Activated CD4-positive, alpha-beta T cell treated with anti-CD3 and anti-CD28 coated beads, Interleukin-2, amount 50 U/mL, for 48 hours (primary cell): ENCODE data around the gene HAND1.

Source experiments
- DNase-seq, 2 experiments: peaks; one replicate each; pipeline ENCODE4 v3.0.0-alpha.2; 2020

HAND1 gene

GRCh38 chr5:154477382-154478223, 424 bp downstream of the HAND1 start:
- peak in 1 of 2 experiments; percentile 25 for DNase-seq

GRCh38 chr5:154476354-154477205, 1.4 kb downstream of the HAND1 start:
- DNase-seq, result peak in 1 of 2 experiments; percentile 24

DNA sequence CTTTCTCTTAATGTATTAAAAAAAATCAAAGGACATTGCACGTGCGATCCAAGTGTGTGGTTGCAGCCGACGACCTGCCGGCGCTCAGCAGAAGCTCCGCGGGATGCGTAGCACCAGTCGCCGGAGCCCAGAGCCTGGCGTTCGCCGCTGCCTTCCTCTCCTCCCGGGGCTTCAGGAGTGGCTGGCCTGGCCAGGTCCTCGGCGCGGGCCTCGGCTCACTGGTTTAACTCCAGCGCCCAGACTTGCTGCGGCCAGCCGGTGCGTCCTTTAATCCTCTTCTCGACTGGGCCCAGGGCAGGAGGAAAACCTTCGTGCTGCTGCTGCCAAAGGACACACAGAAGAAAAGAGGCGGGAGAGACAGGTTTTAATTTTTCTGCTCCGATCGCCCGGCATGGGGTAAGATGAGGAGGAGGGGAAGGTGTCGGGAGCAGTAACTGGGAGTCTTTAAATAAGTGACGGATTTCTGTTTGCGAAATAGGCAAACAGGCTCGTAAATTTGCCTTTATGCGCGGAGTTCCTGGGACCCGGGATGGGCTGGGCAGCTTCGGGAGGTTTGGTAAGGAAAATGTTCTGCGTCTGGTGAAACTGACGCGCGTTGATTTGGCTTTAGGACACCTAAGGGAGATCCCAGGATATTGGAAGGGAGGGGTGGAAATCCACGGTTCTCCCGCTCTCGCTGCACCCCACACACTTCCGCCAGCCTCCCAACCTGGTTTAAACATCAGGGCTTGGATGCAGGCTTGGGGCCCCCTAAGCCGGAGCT, 2.3 kb downstream of the HAND1 start:
- DNase-seq, result peak in 1 of 2 experiments; percentile 32

DNA sequence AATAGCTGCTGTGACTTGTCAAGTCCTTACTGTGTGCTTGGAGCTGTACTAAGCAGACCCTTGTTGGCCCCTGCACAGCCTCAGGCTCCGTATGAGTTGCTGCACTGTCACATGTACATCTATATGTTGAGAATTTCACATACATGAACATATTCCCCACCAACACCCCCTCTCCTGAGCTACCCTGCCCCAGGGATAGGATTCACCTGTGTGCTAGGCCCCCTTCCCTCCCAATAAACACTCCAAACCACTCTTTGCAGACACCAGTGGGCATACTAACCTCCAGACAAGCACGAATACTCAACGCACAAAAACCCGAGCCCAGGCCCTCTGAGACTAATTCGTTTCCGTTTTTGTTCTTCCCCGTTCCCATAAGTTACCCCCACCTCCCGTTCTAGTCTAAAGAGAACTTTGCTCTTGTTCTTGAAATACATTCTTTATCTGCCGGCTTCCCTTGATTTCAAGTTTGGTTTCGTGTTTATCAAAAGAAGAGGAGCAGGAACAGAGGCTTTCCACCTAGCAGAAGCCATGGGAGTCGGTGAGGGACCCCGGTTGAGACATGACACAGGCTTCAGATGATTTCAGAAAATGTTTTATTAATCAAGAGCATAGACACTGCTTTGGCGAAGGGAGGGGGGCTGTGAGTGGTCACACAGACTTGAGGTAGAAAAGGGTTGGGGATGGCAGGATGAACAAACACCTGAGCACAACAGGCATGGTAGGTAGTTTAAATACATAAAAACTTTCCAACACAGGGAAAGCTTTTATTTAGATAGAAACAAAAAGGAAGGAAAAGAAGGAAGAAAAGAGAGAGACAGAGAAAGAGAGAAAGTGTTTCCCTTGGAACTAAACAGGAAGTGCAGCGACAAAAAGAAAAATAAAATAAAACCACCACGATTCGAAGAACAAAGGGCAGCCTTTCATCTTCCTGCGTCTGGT, 3.4 kb downstream of the HAND1 start:
- no peak for DNase-seq

DNA sequence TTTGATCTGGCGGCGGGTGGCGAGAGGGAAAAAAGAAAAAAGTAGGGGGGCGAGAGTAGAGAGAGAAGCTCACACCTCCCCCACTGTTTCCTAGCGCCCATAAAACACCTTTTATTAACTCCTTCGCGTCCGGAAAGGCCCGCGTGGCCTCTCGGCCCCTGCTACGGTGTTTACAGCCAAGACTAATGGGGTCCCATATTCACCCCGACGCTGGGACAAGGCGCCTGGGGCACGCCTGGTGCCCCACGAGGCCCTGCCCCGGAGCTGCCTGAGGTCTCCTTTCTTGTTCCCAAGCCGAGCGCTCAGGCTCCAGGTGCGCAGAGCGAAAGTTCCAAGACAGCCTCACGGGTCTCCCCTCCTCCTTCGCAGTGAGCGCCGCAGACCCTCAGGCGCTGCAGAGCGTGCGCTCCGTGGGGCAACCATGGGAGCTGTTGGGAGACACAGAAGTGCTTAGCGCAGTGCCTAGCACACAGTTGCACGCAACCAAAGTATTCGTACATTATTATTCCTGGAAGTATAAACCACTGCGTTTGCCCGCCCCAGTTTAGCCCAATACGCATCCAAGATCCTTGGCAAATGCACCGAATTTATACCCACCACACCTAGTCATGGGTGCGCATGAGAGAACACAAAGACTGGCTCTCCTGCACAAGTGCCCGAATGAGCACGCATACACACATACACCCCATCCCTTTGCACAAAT, 4.3 kb downstream of the HAND1 start:
- no peak for DNase-seq

DNA sequence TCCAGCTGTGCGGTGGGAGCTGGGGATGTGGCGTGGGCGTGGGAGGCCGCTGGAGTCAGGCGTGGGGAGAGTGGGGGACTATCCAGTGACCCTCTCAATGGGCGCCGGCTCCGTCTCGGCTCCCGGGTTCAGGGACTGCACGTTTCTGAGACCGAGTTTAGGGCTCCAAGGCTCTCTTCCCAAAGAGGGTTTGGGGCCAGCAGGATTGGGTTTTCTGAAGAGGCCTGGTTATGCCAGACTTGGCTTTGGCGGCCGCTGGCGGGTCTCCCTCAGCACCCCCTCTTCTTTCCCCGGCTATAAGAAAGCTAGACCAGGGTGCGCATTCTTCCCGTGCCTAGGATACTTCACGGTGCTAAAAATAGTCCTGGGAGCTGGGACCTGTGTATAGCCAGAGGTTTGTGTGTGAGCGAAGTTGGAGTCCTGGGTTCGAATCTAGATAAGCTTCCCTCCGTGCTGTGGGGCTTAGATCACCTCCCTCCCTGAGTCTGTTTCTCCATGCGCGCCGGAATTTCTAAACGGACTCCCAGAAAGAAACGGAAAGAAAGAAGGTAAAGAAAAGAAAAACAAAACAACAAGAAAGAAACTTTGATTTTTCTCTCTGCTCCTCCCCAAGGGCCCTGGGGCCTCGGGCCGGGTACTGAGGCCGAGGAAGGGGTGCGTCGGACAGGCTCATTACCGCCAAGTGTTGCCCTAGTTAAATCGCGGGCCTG, 5.0 kb downstream of the HAND1 start:
- DNase-seq, result no peak

GRCh38 chr5:154470947-154471870, 6.8 kb downstream of the HAND1 start:
- no peak for DNase-seq

- no peak for DNase-seq
Measured at GRCh38 chr5:154470137-154470536, 7.9 kb downstream of the HAND1 start.

GRCh38 chr5:154467655-154468354, 10.2 kb downstream of the HAND1 start:
- DNase-seq, result peak; percentile 86 to 87

DNA sequence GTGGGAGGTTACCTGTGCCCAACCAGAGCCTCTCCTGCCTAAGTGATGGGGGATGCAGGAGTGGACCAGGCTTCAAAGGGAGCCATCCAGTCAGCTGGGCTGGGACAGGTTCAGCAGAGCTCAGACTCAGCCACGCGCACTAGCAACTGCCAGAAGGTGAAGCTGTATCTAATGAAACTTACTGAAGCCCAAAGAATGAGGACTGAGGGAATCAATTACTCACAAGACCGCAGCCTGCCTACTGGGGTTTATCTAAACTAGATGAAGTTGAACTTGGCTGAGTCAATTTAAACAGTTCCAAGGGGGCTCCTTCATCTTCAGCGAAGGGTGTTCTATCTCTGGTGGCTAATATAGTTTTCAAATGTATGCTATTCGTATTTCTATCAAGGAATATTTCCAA, 11.4 kb downstream of the HAND1 start:
- DNase-seq, result no peak

DNA sequence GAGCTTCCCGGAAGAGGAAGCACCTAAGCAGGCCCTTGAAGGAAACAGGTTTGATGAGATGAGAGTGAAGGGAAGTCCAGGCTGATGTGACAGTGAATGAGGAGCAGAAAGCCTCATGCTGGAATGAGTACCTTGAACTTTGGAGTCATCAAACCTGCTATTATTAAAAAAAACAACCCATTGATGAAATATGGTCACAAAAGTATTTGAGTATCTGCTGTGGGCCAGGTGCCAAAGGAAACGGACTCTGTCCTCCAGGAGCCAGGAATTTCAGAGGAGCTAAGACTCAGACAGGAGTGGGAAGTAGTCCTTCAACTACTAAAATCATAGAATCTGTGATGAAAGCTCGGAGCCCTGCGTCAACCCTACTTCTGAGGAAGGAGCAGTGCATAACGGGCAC, 11.9 kb downstream of the HAND1 start:
- no peak for DNase-seq

DNA sequence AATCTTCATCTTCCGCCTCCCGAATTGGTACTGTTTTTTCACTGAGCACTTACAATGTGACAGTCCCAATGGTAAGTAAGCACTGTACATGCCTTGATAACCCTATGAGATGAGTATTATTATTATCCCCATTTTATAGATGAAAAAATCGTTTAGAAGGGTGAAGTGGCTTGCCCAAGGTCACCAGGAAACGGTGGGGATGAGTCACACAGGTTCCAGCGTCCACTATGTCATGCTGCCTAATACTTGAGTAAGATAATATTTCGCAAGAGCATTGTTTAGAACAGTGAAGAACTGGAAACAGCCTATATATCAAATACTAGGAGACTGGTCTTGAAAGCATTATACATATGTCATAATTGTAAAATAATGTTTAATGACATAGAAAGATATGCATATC, 12.9 kb downstream of the HAND1 start:
- DNase-seq, result no peak

GRCh38 chr5:154464438-154464837, 13.6 kb downstream of the HAND1 start:
- no peak for DNase-seq

GRCh38 chr5:154461531-154461930, 16.5 kb downstream of the HAND1 start:
- DNase-seq, result no peak

DNA sequence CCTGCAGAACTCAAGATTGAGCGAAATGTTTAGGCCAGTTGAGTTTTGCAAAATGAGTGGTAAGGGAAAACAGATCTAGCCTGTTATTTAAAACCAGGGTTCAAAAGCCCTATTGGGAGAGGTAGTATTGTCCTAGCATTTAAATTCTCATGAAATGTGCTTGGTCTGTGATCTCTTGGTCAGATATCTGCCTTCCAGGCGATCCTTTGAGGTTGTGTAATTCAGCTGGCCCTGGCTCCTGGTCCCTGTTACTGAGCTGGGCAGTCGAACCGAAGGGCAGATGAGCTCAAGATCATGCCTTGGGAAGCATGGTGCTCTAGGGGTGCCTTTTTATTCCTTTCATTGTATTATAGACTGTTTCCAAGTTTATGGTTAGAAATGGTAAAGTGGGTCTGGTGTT, 17.9 kb downstream of the HAND1 start:
- no peak for DNase-seq

- DNase-seq, result no peak
Measured at GRCh38 chr5:154459015-154459414, 19.0 kb downstream of the HAND1 start.

DNA sequence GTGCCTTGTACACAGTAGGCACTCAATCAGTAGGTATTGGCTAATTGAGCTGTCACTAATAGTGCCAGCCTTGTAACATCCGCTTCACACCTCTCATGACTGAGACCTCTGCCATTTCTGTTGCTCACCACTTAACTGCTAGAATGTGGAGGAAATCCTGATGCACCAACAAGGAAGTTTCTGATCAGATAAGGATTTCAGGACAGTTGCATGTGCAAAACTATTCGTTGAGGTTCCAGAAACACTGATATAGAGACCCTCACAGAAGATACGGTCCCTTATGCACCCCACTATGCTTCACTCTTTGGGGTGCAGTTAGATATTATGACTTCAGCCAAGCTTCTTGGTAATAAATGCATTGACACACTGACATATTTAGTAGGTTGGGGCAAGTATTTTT, 21.5 kb downstream of the HAND1 start:
- DNase-seq, result no peak

- no peak for DNase-seq
Measured at GRCh38 chr5:154455585-154455984, 22.4 kb downstream of the HAND1 start.

- no peak for DNase-seq
Measured at GRCh38 chr5:154451957-154452356, 26.1 kb downstream of the HAND1 start.
